SIG-M5 (cell line): ENCODE data around the gene ATP13A2.

ENCODE experiments used
- DNase-seq: peaks from one replicate; lab custom pipeline; 2025; lab: John Stamatoyannopoulos, UW

Gene ATP13A2

DNA sequence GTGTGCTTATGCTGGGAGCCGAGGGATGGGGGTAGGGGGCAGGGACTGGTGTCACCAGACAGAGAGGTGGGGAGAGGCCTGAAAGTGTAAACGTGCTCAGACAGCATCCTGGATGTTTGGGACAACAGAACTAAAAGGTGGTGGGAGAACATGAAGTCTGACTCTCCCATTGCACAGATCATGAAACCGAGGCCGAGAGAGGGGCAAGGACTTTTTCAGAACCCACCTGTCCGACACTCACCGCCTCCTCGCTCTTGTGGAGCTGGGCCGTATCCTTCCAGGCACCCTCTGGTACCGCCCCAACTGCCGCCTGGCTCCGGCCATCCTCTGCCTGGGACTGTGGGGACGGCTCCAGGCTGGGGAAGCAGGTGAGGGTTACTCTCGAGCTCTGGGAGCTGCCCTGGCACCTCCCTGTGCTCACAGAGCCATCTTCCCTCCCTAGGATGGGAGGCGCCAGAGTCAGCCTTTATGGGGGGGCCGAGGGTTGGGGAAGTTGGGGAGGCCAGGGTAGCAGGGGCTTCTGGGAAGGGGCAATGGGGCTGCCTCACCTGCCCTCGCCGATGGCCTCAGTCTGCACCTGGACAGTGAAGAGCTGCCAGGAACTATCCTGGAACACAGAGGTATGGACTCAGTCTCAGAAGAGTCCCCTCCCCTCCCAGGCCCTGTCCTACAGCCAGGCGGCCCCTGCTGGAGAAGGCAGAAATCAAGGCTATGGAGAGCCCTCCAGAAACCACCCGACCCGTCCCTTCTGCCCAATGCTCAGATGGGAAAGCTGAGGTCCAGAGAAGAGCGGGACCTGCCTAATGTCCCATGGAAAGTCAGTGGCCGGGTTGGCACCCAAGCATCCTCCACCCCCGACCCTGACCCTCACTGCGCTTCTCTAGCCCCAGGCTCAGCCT, 7.0 kb downstream of the ATP13A2 start:
- DNase-seq = no peak

DNA sequence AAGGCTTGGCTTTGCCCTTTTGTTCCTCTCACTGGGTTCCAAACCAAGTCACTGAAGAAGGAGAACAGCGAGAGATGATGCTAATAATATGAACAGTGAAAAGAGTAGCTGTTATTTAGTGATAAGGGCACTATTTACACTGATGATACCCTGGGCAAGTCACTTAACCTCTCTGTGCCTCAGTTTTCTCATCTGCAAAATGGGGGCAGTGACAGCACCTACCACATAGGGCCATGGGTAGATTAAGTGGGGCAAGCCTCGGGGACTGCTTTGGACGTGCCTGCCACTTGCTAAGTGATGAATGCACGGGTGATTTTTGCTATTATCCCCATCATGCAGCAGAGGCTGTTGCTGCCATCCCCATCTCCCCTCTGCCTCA, 9.2 kb downstream of the ATP13A2 start:
- DNase-seq = no peak

DNA sequence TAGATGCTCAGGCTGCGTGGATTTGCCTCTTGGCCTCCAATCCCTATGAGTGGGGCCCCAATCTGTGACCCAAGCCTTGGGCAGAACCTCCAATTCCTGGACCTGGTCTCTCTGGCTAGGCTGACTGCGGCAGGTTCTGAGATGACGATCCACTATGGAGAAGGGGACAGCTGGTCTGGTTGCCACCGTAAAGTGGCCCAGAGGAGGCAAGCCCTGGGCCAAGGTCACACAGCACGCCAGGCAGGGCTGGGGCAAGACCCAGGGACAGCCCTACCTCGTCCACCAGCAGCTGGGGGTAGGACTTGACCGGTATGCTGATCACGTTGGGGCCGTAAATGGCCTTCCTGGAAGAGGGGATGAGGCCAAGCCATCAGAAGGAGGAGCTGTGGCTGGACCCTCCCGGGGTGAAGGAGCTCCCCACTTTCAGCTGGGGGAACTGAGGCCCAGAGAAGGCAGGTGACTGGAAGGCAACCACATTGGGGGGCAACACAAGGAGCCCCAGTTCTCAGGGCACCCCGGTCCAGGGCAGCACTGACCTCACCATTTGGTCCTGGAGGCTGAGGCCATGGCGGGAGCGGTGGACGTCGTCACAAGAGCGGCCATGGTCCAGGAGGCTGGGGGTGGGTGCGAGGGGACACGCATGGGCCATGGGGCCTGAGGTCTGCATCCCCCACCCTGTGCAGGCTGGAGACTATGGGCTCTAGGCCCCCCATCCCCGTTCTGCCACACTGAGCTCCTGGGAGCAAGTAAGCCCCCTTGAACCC, 9.8 kb downstream of the ATP13A2 start:
- no peak for DNase-seq

DNA sequence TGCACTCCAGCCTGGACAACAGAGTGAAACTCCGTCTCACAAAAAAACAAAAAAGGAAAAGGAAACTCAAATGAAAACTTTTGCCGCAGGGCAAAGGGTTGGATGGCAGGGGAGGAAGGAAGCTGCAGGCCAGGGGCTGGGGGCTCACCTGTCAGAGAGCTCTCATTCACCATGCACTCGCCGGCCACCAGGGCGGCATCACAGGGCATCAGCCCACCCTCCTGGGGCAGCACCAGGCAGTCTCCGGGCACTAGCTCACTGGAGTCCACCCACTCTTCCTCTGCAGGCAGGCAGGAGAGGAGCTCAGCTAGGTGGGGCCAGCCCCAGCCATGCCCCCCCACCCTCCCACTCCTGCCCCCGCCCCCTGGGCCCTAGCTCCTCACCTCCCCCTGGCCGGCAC, 11.9 kb downstream of the ATP13A2 start:
- DNase-seq = no peak

DNA sequence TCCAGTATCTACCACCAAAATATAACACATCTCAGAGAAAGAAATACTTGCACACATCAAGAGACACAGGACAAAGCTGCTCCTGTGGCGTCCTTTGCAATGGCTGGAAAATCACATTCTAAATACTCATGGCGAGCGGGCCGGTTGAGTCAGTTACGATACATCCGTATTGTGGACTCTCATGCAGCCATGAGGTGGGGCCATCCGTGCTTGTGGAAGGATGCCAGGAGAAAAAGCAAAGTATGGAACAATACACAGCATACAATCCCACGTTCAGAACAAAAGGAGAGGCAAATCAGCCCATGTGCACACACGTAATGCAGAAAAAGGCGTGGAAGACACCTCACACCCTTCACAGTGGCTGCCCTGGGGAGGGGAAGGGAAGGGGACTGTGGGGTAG, 13.1 kb downstream of the ATP13A2 start:
- no peak for DNase-seq

DNA sequence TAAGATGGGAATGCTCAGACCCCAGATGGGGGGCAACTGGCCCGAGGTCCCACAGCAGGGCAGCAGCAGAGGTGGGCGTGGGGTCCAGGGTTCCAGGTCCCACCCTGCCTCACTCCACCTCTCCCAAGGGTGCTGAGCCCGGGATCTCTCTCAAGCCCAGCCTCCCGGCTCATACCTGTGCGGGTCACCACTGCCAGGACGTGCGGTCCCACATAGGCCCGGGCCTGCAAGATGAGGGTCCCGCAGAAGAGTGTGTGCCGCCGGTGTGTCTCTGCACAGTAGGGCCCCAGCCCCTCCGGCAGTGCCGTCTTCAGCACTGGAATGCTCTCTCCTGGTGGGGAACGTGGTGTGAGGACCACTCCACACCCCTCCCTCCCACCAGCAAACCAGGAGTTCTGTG, 14.9 kb downstream of the ATP13A2 start:
- DNase-seq = no peak

DNA sequence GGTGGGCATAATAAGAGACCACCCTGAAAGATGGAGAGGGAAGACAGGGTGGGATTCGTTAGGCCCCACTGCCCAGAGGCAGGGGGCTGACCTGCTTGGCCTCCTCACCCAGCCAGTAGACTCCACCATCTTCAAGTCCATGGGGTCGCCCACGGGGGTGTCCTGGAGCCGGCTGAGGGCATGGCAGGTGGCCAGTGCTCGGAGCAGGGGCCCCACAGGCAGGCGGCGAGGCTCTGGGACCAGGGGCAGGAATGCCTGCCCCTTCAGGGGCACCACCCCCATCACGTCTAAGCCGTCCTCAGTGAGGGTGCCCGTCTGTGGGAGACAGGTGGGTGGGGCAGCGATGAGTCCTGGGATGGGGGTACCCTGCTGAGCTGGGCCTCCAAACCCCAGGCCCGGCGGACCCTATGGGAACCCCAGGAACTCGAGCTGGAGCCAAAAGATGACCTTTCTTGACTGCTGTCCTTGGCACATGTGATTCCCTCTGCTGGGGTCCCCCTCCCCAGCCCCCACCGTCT, 18.1 kb downstream of the ATP13A2 start:
- no peak for DNase-seq

DNA sequence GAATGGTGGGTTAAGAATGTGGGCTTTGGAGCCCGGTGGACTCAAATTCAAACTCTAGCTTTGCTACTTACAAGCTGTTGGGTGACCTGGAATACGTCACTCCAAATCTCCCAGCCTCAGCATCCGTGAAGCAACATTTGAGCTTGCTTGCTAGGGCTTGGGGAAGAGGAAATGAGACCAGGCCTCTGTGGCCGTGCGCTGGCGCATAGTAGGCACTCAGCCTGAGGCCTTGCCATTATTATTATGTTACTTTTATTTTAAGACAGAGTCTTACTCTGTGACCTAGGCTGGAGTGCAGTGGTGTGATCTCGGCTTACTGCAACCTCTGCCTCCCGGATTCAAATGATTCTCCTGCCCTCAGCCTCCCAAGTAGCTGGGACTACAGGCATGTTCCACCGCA, 19.1 kb downstream of the ATP13A2 start:
- DNase-seq = no peak

DNA sequence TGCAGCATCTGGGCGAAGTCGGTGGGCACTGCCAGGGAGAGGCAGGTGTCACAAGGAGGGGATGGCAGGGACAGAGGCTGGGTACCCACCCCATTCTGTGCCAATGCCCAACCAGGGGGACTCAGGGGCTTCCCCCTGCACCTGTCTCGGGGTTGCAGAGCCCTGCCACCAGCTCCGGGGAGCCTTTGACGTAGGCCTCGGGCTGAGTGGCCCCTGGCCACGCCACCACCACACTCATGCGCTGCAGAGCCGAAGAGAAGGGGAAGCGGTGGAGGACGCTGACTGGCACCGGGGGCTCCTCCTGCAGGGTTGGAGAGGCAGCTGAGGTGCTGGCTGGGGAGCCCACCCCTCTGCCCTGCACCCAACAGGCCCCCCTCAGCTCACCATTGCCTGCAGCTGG, 19.6 kb downstream of the ATP13A2 start:
- DNase-seq = no peak

DNA sequence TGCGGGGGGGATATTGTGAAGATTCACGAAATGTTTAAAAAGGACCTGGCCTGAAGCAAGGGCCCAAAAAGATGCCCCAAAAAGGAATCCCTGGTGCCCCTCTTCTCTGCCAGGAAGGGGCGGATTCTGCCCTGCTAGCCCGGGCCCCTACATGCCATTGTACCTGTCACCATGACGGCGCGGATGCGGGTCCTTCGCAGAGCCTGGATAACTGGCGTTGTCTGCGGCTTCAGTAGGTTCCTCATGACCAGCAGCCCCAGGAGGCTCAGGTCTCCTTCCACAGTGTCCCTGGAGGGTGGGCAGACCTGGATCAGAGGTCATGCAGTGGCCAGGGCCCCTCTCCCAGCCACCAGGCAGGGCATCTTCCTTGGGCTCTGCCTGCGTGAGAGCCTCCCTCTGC, 20.2 kb downstream of the ATP13A2 start:
- DNase-seq = no peak

DNA sequence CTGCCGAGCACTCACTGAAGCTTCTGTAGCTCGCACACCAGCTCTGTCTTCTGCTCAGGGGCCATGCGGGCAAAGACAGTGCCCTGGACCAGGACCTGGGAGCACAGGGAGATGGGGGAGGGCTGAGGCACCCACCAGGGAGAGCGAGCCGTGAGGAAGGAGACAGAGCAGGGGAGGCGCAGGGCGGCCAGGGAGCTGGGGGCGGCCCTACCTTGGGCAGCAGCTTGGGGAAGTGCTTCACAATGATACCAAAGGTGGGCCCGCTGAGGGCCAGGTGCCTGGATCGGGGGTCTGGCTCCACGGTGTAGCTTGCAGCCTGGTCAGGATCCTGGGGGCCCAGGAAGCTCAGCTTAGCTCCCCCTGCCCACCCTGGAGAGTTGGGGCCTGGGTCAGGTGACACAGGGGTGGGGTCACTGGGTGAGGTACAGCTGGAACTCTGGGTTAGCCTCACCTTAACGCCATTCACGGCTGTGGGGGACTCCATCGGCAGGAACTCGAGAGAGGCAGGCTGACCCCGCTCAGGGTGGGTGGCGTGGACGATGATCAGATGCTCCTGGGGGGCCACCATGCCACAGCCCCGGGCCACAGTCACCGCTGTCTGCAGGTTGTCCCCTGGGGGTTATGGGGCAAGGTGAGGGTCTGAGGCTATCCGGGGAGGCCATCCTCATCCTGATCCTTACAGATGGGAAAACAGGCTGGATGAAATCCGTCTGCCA, 21.9 kb downstream of the ATP13A2 start:
- no peak for DNase-seq

DNA sequence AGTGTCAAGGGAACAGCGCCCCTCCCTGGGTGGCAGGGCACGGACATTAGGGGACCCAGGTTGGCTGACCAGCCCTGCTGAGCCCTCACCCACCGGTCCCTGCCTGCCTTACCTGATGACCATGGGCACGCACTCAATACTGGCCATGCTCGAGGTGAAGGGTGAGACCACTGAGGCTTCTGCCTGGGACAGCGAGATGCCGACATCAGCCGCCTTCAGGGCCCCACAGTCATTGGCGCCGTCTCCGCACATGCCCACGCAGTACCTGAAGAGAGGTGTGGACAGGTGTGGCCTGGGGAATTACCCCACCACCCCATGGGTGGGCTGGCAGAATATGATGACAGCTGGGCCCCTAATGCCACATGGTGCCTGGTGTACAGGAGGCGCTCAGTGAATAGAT, 23.5 kb downstream of the ATP13A2 start:
- DNase-seq = no peak

DNA sequence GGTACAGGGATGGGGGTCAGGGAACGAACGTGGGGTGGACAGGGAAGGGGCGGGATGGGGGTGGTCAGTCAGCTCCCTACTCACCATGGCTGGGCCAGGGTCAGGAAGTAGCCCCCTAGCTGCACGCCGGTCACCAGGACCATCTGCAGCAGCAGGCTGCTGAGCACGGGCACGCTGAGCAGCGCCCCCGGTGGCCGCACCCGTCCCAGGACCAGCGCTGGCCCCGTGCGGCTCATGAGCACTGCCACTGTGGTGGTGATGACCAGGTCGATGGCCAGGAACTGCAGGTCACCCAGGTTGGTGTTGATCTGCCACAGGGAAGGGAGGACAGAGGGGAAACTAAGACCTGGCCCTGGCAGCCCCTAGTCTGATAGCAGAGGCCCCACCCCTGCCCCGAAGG, 24.8 kb downstream of the ATP13A2 start:
- no peak for DNase-seq

DNA sequence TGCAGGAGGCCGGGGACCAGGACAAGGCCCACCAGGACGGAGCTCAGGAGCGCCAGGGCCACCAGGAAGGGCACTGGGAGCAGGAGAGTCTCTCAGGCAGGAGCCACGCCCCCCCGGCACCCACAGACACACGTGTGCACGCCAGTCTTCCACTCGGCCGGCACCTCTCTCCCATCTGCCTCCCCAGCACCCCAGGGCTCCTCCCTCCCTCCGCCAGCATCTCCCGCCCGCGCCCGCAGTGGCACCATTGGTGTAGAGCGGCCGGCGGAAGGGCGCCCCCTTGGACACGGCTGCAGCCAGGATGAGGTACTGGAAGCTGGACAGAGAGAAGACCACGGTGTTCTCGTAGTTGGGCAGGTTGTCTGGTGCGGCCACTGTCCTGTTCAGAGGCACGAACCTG, 25.2 kb downstream of the ATP13A2 start:
- no peak for DNase-seq

DNA sequence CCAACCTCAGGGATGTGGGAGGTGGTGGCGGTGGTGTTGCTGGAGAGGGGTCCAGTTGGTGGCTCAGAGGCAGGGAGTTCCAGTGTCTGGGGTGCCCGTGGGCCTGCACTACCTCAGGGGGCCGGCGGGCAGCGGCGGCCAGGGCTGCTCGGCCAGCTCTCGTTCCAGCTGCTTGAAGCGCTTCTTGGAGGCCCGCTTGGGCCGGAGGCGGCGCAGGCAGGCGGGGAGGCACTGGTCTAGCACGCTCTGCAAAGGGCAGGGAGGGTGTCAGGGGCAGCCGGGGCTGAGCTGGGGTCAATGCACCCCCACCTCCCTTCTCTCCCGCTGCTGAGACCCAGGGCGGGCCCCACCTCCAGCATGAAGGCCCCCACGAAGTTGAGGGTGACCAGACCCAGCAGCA, 25.6 kb downstream of the ATP13A2 start:
- no peak for DNase-seq

DNA sequence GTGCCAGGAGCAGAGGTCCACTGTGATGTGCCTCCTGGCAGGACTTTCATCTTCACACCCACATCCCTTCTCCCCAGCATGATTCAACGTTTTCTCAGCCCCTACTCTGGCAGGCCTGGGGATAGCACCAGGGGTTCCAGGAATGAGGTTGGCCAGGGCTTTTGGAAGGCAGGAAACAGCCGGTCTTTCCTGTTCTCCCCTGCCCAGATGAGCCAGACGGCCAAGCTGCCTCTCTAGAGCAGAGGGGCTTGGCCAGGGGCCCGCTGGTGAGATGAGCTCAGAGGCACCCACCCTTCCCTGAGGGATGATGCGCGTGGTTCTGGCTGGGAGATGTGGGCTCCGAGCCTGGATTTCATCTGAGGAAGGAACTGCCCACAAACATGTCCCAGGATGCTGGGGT, 27.0 kb downstream of the ATP13A2 start:
- no peak for DNase-seq

DNA sequence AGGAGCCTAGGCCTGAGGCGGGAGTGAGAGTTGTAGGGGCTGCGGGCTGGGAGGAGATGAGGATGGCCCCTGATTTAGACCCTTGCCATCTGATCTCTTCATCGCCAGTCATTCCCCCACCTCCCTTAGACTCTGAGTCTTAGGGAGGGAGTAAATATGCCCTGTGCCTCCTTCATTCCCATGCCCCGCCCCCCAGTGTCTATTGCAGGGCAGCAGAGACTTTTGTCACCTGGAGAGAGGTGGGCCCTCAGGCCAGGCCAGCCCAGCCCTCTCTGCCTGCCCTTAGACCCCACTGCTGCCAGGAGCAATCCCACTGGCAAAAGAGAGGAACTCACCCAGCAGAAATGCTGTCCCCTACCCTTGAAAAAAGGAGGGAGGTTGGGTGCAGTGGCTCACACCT, 28.1 kb downstream of the ATP13A2 start:
- no peak for DNase-seq

DNA sequence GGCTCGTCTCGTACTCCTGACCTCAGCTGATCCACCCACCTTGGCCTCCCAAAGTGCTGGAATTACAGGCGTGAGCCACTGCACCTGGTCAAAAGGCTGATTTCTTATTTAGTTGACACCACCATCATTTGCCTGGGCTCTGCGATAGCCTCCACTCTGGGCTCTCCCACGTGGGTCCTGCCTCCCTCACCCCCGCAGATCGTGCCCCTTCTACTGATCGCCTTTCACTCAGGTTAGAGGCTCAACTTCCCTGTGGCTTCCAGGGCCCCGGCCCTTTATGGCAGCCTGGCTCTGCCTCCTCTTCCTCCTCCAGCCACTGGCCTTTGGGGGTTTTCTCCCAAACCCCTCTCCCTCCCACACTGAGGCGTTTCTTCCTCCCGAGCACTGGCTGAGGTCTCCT, 28.8 kb downstream of the ATP13A2 start:
- no peak for DNase-seq

DNA sequence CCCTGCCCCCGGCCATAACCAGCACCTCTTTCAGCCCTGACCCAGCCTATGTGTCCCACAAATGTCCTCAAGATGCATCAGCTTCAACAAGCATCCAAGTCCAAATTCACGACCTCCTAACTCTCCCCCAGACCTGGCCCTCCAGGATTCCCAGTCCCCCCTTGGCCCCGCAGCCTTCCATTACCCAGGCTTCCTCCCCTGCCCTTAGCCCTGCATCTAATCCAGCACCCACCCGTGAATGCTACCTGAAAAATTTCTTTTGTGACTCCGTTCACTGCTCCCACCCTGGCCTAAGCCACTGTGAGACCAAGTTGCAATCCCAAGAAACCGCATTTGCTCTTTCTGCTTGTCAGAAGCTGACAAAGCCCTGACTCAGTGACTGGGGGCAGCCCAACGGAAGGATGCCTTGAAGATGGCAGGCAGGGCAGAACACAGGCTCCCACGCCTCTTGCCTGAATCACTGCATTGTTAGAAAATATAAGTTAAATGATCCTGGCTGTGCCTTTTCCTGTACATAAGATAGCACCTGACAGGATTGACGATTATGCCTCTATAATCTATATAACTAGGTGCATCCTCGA, 30.4 kb downstream of the ATP13A2 start:
- no peak for DNase-seq

DNA sequence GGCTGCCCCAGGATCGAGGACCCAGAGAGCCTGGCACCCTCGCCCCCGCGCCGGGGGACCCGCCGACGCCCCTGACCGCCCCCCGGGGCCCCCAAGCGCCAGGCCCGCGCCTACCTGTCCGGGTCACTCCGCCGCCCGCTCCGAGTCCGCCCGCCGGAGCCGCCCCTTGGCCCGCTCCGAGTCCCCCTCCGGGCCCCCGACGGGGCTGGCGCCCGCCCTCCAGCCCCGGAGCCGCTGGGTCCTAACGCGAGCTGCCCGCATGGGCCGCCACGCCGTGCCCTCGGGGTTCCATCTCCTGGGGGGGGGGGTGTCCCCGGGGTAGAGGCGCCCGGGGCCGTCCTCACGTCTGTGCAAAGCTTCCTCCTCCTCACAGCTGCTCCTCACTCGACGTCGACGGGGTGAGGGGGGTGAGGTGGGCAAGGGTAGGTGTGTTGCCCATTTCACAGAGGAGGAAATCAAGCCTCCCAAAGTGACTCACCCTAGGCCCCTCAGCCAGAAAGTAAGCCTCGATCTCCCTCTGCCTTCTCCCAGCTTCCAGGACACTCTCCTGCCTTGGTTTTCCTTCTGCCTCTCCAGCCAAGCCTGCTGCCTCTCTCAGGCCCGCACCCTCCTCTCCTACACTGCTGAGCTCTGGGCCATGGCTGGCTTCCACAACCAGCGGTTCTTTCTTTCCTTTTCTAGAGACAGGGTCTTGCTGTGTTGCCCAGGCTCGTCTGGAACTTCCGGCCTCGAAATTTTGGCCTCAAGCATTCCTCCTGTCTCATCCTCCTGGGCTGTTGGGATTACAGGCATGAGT, 31.1 kb downstream of the ATP13A2 start, which contains the start of gene MFAP2:
Gene MFAP2 (minus strand): TSS at position 148 of the 796 bp plus-strand sequence. CDS start 2,347 bp downstream, outside the sequence.
- DNase-seq = no peak
